Tibial artery (tissue), 4 donors: ENCODE results near the gene RHBDL3.
A peak's percentile ranks its signal among the peaks of the same experiment; 100 is the strongest.
"Not testable (repeated sequence)": the region's sequence is repeated elsewhere in the genome, so short reads cannot be mapped to it uniquely, and the experiment has no call there.

Experiments
- DNase-seq, 2 donors: peaks; one replicate each; pipeline ENCODE4 v3.0.0-alpha.2; 2019
- H3K27ac ChIP-seq, 2 donors: fragments of 200-600 bp; sonication (generic) in 1 of 2; 1 replicate in 1 of 2; 2 replicates in 1 of 2; pipeline ENCODE4 v1.5.1; 2018 to 2019; ENCODE audit warnings: mild to moderate bottlenecking in 1 of 2
- H3K27me3 ChIP-seq, 2 donors: fragments of 200-600 bp; sonication (generic) in 1 of 2; one replicate each; pipeline versions ENCODE4 v1.5.1 to v1.6.0; 2016 to 2019
- H3K36me3 ChIP-seq, 3 donors: fragments of 200-600 bp; sonication (generic) in 2 of 3; one replicate each; pipeline ENCODE4 v1.5.1; 2016 to 2019; ENCODE audit warnings: mild to moderate bottlenecking in 2 of 3
- H3K4me1 ChIP-seq, 4 donors: fragments of 200-600 bp; sonication (generic) in 2 of 4; 1 replicate in 3 of 4; 2 replicates in 1 of 4; pipeline ENCODE4 v1.5.1; 2016 to 2019
- H3K4me3 ChIP-seq, 2 donors: fragments of 200-600 bp; sonication (generic) in 1 of 2; 1 replicate in 1 of 2; 2 replicates in 1 of 2; pipeline ENCODE4 v1.5.1; 2018 to 2019; ENCODE audit warnings: mild to moderate bottlenecking in 2 of 2
- H3K9me3 ChIP-seq, 3 donors: fragments of 200-600 bp; sonication (generic) in 1 of 3; one replicate each; pipeline ENCODE4 v1.5.1; 2016 to 2019
- CTCF ChIP-seq, 2 experiments: fragments of 200-600 bp in 1 of 2; fragments of 450-650 bp in 1 of 2; IDR thresholded peaks; one replicate each; pipeline ENCODE4 v1.5.1; 2017 to 2019; ENCODE audit warnings: antibody characterized with exemption in 2 of 2, mild to moderate bottlenecking in 1 of 2, moderate library complexity in 1 of 2
- intact Hi-C: fragments of 100-400 bp; cut with DNase I; formaldehyde crosslinking; loops from one replicate; pipeline ENCODE4 v1.15.0; 2023; ENCODE audit warnings: low total_unique reads

The RHBDL3 gene

GRCh38 chr17:32311028-32311536, 45.5 kb downstream of the RHBDL3 start:
- H3K4me3 ChIP-seq, result peak overlapping the region; percentile 29 to 32
- H3K27me3 ChIP-seq, result no peaks in the 10 kb centered on the region

GRCh38 chr17:32314636-32315035, 49.0 kb downstream of the RHBDL3 start:
- peaks cover 0 to 8% (median 4%) of the 10 kb centered on the region in 4 donors for H3K4me1 ChIP-seq
- H3K36me3 ChIP-seq, result no peaks in the 10 kb centered on the region
- DNase-seq, result no peak
- H3K9me3 ChIP-seq, result no peaks in the 10 kb centered on the region
- H3K27me3 ChIP-seq, result no peaks in the 10 kb centered on the region
- intact Hi-C loops, result loop anchor here (5.0 kb wide), 1 partner anchor 62 kb away; no protein-coding TSS in a partner anchor
- H3K27ac ChIP-seq, result no peak overlapping the region
- no peak for TF ChIP-seq CTCF (IDR thresholded peaks at IDR 0.05)
- no peak overlapping the region for H3K4me3 ChIP-seq

More at GRCh38 chr17:32311028-32311536, 45.5 kb downstream of the RHBDL3 start:
- intact Hi-C loops, result no loop called here
- peaks cover 0 to 8% (median 4%) of the 10 kb centered on the region in 4 donors for H3K4me1 ChIP-seq
- DNase-seq, result no peak
- no peak overlapping the region for H3K27ac ChIP-seq
- H3K36me3 ChIP-seq, result no peaks in the 10 kb centered on the region
- H3K9me3 ChIP-seq, result no peaks in the 10 kb centered on the region
- no peak for TF ChIP-seq CTCF (IDR thresholded peaks at IDR 0.05)

GRCh38 chr17:32315171-32315570, 49.5 kb downstream of the RHBDL3 start:
- intact Hi-C loops, result loop anchor here (5.0 kb wide), 1 partner anchor 63 kb away; no protein-coding TSS in a partner anchor
- H3K4me3 ChIP-seq, result no peak overlapping the region
- no peak for TF ChIP-seq CTCF (IDR thresholded peaks at IDR 0.05)
- no peaks in the 10 kb centered on the region for H3K27me3 ChIP-seq
- DNase-seq, result no peak
- H3K9me3 ChIP-seq, result no peaks in the 10 kb centered on the region
- H3K4me1 ChIP-seq, result peaks cover 0 to 8% (median 4%) of the 10 kb centered on the region in 4 donors
- H3K36me3 ChIP-seq, result no peaks in the 10 kb centered on the region
- no peak overlapping the region for H3K27ac ChIP-seq

GRCh38 chr17:32316653-32317052, 51.0 kb downstream of the RHBDL3 start:
- not testable (repeated sequence) for DNase-seq
- intact Hi-C loops, result loop anchor here (5.0 kb wide), 1 partner anchor 64 kb away; no protein-coding TSS in a partner anchor

GRCh38 chr17:32317353-32317752, 51.7 kb downstream of the RHBDL3 start:
- H3K9me3 ChIP-seq, result no peaks in the 10 kb centered on the region
- no peak overlapping the region for H3K27ac ChIP-seq
- H3K36me3 ChIP-seq, result no peaks in the 10 kb centered on the region
- DNase-seq, result no peak
- no peaks in the 10 kb centered on the region for H3K4me1 ChIP-seq
- H3K4me3 ChIP-seq, result no peak overlapping the region
- TF ChIP-seq CTCF (IDR thresholded peaks at IDR 0.05), result no peak
- intact Hi-C loops, result loop anchor here (5.0 kb wide), 1 partner anchor 65 kb away; no protein-coding TSS in a partner anchor
- H3K27me3 ChIP-seq, result no peaks in the 10 kb centered on the region

More at GRCh38 chr17:32316653-32317052, 51.0 kb downstream of the RHBDL3 start:
- not testable (repeated sequence) for H3K9me3 ChIP-seq, H3K4me1 ChIP-seq, H3K4me3 ChIP-seq, H3K27ac ChIP-seq, H3K36me3 ChIP-seq, H3K27me3 ChIP-seq

- Histone ChIP-seq H3K36me3 (no peaks in the 10 kb centered on the region), H3K4me3 (no peak overlapping the region), H3K27me3 (no peaks in the 10 kb centered on the region), H3K9me3 (no peaks in the 10 kb centered on the region), H3K4me1 (no peaks in the 10 kb centered on the region), H3K27ac (no peak overlapping the region)
- no peak for TF ChIP-seq CTCF (IDR thresholded peaks at IDR 0.05)
- intact Hi-C loops, result loop anchor here (5.0 kb wide), 1 partner anchor 66 kb away; no protein-coding TSS in a partner anchor
- no peak for DNase-seq
Observed at GRCh38 chr17:32318071-32318470, 52.4 kb downstream of the RHBDL3 start.
